Activated CD4-positive, alpha-beta T cell treated with anti-CD3 and anti-CD28 coated beads for 48 hours (primary cell): Measurements from ENCODE around the gene DLX6.
A peak's percentile ranks its signal among the peaks of the same experiment; 100 is the strongest.
"Not testable (repeated sequence)": the region's sequence is repeated elsewhere in the genome, so short reads cannot be mapped to it uniquely, and the experiment has no call there.

ENCODE experiments used
- DNase-seq: peaks from one replicate; pipeline ENCODE4 v3.0.0-alpha.2; 2020

DLX6 gene

DNA sequence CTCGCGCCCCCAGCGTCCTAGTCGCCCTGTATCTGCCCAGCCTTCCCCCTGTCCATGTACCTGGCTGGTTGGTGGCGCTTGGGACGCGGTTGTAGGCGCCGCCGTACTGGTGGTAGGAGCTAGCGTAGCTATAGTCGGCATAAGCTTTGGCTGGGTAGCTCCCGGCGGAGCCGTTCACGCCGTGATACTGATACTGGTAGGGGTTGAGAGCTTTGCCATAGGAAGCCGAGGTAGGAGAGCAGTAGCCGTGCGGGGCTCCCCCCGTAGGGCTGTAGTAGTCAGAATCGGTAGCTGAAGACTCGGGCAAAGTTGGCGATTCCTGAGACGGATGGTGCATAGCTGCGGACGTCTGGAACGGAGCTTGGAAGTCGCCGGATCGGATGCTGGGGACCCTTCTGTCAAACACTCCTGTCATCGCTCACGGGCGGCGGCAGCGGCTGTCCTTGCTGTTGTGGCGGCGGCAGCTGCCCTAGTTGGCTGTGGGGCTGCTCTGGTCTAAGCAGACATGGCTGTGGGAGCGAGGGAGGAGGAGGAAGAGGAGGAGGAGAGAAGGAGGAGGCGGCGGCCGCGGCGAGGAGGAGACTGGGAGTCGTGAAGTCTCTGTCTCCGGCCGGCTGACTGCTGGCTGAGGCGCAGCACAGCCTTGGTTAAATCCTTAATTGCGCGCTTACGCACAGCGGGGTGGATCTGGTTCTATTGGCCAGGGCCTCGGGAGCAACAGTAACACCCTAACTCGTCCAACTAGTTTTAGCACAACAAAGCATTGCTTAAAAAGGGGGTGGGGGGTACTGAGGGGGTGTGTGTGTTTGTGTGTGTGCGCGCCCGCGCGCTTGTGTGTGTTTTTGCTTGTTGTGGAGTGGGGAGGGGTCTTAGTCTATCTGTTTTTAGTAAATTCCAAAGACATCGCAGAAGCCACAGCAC is 19.1 kb downstream of the DLX6 start, which contains the start of gene DLX5:
TSS of gene DLX5 (minus strand) at position 623 of the 921 bp plus-strand sequence. CDS start at position 415, 208 bp downstream.
- peak; percentile 58 for DNase-seq

- DNase-seq, result no peak
Observed at GRCh38 chr7:97025130-97025499, 19.8 kb downstream of the DLX6 start.

DNA sequence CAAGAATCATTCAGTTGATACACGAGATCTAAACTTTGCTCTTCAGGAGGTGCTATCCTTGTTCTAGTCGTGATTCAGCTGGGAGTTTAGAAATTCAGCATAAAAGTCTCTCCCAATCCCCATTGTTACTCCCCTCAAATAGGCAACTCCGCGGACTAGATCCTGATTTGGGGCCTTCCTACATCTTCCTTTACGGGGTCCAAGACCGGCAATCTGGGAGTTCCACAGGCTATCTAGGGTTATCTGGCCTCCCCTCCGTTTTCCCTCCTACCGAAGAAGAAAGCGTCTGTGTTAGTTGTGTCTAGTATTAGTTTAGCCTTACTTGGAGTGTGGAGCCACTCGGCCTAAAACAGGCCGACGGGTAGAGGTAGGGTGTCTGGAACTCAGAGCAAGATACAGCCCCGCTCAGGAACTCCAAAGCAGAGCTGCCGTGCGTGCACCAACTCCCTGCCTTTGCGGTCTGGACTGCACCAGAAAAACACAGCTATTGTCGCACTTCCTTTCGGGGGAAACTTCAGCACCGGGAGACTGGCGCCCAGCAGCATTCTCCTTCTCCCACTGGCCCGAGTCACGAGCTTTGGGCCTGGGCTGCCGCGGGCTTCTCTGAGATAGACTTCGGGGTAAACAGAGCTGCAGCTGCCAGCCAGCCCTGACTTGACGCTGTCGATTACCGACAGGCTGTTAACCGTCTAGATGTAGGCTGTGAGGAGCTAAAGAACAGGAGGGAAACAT is 20.8 kb downstream of the DLX6 start:
- DNase-seq, result no peak

- no peak for DNase-seq
Observed at GRCh38 chr7:97026715-97027426, 21.5 kb downstream of the DLX6 start.

DNA sequence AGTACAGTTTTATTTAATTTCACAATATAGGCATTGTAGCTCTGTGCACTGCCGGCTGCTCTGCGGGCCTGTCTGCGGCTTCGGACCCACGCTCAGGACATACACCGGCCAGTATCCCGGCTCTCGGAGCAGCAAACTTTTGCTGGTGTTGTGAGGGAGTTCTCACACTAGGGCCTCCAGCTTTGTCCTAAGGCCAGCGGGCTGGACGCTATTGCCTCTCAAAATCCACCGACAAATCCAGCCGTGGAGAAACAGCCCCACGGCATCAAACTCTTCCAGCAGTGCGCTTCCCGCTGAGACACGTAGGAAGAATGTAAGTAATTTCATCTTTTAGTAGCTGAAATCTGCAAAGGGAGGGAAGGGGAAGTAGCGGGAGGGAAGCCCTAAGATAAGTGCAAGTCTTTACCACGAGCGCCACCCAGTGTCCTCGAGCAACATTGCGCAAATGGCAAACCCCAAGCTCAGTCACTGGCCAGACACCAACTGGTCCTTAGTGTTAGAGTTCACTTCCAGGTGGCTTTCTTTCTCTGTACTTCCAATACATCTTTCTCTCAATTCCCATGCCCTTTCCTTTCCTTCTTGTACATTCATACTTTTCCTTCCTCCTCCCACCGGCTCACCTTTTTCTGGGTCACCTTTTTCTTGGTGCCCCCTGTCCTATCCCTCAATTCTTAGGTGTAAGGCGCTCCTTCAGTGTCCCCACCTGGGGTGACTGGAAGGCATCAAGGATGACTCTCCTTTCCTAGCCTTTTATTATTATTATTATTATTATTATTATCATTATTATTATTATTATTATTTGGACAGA is 22.3 kb downstream of the DLX6 start:
- peak; percentile 76 for DNase-seq

DNA sequence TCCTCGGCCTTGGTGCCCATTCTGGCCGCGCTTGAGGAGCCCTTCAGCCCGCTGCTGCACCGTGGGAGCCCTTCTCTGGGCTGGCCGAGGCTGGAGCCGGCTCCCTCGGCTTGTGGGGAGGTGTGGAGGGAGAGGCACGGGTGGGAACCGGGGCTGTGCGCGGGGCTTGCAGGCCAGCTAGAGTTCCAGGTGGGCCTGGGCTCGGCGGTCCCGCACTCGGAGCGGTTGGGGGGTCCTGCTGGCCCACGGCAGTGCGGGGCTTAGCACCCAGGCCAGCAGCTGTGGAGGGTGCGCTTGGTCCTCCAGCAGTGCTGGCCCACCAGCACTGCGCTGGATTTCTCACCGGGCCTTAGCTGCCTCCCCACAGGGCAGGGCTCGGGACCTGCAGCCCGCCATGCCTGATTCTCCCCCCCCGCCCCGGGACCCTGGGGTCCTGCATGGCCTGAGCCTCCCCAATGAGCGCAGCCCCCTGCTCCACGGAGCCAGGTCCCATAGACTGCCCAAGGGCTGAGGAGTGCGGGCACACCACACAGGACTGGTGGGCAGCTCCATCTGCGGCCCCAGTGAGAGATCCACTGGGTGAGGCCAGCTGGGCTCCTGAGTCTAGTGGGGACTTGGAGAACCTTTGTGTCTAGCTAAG is 29.0 kb downstream of the DLX6 start:
- not testable (repeated sequence) for DNase-seq

DNA sequence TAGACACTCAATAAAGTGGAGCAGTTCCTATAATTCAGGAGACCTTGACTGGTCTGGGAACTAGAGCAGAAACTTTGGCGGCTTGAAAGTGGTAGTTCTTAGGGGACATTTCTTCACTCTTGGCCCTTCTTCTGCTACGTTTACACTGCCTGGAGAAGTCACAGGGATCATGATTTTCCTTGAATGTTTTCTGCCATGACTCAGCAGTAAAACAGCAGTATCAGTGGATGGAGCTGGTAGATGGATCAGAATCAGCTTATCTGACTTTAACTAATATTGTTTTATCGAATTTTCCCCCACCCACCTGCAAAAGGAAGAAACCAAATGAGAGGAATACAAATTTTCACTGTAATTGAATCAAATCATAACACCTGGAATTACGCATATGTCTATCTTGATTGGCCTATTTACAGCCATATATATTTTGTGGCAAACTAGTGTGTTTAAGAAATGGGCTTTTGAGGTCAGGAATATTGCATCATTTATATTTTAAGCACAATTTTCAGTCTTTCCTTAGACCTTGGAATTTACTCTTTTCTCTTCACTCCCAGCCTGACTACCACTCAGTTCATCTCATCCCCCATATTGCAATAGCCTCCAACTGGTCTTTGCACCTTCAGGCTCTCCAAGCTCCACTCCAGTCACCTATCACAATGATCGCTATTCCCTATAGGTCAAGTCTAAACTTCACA is 34.2 kb downstream of the DLX6 start:
- DNase-seq, result no peak

DNA sequence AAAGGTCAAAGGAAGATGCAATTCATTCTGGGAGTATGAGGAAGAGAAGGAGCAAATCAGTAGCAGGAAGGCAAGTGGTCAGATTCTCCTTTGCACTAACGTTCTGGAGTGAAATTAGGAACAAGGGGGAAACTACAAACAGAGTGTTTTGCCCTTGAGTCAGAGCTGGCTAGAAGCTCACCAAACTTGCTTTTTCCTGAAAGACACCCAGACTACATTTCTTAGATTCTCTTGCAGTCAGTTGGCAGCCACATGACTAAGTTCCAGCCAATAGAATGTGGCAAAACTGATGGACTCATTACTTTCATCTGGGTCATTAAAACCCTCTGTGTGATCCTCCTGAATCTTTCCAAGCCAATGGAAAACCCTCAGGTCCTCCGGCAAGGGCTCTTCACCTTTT is 37.9 kb downstream of the DLX6 start:
- DNase-seq, result no peak
